HT1080 (cell line): ENCODE results near the gene CEP104. TPM values are rescaled to one million over a fixed set of nuclear protein-coding genes. Genes with fewer than 3 reads are reported as not detected.
"Not testable (repeated sequence)": the region's sequence is repeated elsewhere in the genome, so short reads cannot be mapped to it uniquely, and the experiment has no call there.

Experiments
- DNase-seq: peaks from one replicate; pipeline ENCODE4 v3.0.0-alpha.2; 2015; ENCODE audit warnings: low read depth
- total RNA-seq: library from RNA; depleted of rRNA; stranded (reverse); fragments of >200 nt; shearing (Covaris generic); gene quantifications from 2 replicates; pipeline ENCODE4 v1.2.3, GENCODE V29; 2014

CEP104 gene
- total RNA-seq, 1 experiment from 2014 or later = 22.8 TPM

GRCh38 chr1:3827813-3828307 lies 29.2 kb downstream of the CEP104 start:
- peak; percentile 17 for DNase-seq

GRCh38 chr1:3825356-3825755 lies 31.7 kb downstream of the CEP104 start:
- no peak for DNase-seq

DNA sequence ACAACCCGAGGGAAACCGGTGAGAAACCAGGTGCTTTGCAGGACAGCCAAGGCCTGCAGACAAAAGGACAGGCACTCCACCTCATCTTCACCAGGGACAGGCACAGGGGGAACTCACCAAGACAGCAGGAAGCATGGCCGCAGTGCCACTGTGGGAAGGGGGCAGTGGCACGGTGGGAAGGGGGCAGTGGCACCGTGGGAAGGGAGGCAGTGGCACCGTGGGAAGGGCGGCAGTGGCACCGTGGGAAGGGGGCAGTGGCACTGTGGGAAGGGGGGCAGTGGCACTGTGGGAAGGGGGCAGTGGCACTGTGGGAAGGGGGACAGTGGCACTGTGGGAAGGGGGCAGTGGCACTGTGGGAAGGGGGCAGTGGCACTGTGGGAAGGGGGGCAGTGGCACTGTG lies 32.4 kb downstream of the CEP104 start:
- DNase-seq = no peak

- DNase-seq = no peak
Measured at GRCh38 chr1:3822421-3822820, 34.6 kb downstream of the CEP104 start.

GRCh38 chr1:3821908-3822307 lies 35.1 kb downstream of the CEP104 start:
- DNase-seq = no peak

GRCh38 chr1:3821447-3821846 lies 35.6 kb downstream of the CEP104 start:
- no peak for DNase-seq

- DNase-seq = no peak
Measured at GRCh38 chr1:3821004-3821403, 36.0 kb downstream of the CEP104 start.

DNA sequence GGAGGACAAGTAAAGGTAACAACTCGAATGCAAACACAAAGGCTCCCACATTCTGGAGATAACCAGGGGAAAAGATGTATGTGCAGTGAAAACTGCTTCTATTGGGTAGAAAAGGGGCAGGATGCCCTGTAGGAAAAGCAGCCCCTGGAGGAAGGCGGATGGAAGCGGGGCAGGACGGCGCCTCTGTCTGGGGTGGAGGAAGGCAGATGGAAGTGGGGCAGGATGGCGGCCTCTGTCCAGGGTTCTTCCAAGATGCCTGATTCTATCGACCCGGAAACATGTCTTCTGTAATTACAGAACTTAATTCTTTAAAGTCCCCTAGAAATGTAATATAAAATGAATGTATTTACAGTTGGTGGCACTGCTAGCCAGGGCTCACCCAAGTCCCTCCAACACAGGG lies 36.7 kb downstream of the CEP104 start:
- no peak for DNase-seq

DNA sequence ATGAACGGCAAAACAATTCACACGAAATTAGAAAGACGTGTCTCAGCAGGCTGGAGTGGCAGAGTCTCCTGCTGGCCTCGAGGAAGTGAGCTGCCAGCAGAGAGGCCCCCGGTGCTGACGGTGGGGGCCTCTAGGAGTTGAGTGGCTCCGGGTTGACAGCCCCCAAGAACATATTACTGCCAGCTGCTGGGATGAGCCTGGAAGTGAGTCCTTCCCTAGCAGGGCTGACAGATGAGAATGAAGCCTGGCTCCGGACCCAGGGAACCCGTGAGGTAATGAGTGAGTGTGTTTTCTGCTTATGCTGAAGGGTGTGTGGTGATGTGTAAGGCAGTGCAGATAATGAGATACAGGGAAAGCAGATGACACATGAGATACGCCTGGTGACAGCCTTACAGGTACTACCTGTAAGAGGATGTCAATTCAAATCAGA lies 37.2 kb downstream of the CEP104 start:
- DNase-seq = no peak

DNA sequence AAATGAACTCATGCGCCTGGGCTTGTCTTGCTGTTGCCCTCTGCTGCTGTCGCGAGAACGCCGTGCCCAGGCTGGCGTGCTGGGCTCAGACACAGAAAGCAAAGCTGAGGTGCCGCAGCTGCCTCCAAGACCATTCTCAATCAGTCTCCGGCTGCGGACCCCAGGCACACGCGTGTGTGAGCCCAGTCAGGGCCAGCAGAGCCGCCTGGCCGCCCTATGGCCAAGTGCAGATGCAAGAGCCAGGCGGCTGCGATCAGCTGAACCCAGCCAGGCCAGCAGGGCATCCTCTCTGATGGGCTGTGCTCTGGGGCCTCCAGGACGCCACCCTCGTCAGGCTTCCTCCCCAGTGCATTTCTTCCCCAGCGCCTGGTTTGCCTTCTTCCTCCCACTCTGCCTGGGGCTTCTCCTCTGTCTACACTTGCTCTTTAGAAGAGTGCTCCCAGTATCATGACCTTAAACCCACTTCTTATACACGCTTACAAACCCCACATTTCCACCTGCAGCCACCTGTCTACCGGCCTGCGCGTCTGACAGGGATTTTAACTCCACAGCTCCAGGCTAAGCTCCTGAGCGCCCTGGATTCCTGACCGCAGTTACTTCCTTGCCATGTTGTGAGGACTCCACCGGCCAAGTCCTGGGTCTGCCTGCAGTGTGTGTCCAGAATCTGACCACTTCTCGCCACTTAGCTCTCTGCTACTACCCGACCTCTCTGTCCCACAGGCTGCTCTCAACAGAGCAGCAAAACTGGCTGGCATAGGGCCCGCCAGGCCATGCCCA lies 39.0 kb downstream of the CEP104 start:
- DNase-seq = no peak

- DNase-seq = no peak
Measured at GRCh38 chr1:3817138-3817740, 39.8 kb downstream of the CEP104 start.

DNA sequence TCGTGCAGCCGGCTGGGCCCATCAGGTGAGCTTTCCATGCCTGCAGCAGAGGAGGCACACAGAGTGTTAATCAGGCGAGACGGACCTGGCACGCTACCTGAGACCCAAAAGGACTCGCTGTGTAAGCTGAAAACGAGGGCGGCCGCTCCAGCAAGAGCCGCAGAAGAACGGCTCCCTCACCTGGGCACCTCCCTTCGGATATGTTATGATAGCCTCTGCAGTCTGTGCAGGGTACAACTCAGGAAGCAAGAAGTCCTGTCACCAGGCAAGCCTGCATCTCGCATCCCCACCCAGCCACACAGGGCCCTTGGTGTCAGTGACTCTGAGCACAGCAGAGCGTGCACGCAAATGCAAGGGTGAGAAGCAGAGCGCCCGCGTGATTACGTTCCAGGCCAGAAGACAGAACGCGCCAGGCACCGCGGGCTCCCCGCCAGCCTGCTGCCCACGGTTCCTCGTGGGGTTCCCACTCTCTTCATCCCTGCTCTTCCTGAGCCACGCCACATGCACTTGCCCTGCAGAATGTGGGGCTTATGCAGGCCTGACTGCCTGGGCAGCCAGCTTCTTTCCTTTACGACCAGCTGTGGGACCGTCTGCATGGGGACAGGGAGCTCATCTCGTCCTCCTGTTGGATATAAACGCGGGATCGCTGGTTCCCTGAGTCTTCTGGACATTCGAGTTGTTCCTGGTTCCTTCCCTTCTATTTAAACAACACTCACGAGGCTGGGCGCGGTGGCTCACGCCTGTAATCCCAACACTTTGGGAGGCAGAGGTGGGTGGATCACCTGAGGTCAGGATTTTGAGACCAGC lies 40.5 kb downstream of the CEP104 start:
- no peak for DNase-seq

DNA sequence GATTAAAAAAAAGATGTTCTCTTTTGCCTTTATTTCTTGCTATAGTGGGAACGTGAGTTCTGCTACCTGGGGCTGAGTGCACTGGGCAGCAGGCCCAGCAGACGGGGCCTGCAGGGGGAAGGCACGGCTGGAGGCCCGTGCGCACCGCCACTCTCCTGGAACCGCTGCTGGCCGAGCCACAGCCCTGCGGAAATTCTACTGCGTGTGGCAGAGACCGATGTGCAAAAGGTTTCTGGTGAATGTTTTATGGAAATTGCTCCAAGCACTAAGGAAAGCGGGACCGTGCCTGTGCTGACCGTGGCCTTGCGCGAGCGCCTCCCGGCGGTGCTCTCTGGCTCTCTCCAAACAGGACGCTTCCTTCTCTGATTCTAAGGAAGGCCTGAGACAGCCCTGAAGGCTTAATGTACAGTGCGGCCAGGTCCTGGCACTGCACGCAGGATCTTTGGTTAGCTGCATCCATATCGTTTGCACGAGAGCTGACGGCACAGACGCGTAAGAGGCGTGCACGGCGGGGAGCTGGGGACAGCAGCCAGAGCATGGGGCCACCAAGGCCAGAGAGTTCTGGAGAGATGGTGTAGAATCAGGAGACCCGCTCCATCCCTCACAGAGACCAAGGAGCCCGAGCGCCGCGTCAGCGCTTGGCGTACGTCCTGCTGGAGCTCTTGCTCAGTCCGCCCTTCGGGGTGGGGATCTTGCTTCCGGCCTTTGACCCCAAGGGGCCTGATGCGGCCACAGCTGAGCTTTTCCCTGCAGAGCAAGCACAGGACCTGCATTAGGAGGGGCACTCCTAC lies 42.0 kb downstream of the CEP104 start:
- no peak for DNase-seq

GRCh38 chr1:3814065-3814464 lies 42.9 kb downstream of the CEP104 start:
- DNase-seq = no peak

DNA sequence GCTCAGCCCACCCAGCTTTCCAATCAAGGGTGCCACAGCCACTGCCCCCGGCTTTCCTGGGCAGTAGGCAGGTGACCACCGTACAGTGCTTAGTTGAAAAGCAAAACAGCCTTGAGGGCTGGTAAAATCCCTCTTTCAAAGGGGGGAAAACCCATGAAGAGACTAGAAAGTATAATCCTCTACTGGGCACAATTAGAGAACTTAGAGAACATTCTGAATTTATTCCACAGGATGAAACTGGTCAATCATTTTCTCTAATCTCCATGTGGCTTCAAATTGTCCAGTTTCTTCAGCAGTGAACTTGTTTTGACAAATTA lies 45.5 kb downstream of the CEP104 start:
- no peak for DNase-seq

DNA sequence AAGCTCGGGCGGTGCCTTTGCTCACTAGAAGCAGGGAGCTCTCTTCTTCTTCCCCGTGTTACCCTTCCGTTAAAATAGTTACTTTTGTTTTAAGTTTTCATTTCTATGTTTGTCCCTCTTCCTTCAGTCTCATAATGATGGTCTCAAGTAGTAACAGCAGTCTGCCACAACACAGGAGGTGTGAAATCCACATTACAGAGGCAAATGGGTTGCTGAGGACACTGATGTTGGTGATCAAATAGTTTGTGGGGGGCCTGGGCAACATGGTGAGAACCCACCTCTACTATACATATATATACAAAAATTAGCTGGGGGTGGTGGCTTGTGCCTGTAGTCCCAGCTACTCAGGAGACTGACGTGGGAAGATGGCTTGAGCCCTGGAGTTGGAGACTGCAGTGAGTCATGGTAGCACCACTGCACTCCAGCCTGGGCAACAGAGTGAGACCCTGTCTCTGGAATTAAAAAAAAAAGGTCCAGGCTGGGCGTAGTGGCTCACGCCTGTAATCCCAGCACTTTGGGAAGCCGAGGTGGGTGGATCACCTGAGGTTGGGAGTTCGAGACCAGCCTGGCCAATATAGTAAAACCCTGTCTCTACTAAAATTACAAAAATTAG lies 46.8 kb downstream of the CEP104 start:
- not testable (repeated sequence) for DNase-seq

- DNase-seq = no peak
Measured at GRCh38 chr1:3809680-3810079, 47.3 kb downstream of the CEP104 start.

- DNase-seq = no peak
Measured at GRCh38 chr1:3807769-3808168, 49.2 kb downstream of the CEP104 start.

DNA sequence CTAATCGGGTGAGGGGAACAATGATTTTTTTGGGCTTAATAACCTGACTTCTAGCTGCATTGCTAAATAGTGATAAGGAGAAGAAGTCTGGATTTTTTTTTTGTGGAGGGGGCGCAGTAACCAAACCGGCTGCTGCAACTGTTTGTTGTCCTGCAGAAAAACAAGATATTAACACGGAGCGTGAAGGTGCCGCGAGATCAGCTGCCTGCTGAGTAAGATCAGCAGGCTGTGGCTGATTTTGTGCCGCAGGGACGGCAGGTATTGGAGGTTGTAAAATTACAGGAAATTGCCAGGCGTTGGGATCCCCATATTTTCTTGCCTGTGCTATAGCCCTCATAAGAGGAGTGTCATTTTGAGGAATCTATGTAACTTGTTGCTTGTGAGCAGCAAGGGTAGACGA lies 52.0 kb downstream of the CEP104 start:
- no peak for DNase-seq

DNA sequence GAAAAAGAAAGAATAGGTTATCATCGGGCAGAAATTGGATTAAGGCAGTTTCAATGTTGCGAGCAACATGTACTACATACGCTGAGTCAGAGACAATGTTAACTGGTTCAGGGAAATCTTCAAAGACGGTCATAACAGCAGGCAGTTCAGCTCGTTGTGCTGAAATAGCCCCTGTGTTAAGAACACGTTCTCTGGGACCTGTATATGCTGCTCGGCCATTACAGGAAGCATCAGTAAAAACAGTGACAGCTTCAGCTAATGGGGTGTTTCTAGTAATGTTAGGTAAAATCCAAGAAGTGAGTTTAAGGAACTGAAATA lies 52.4 kb downstream of the CEP104 start:
- DNase-seq = not testable (repeated sequence)
